ENCODE measurements around the gene CD93.

Gene CD93

DNA sequence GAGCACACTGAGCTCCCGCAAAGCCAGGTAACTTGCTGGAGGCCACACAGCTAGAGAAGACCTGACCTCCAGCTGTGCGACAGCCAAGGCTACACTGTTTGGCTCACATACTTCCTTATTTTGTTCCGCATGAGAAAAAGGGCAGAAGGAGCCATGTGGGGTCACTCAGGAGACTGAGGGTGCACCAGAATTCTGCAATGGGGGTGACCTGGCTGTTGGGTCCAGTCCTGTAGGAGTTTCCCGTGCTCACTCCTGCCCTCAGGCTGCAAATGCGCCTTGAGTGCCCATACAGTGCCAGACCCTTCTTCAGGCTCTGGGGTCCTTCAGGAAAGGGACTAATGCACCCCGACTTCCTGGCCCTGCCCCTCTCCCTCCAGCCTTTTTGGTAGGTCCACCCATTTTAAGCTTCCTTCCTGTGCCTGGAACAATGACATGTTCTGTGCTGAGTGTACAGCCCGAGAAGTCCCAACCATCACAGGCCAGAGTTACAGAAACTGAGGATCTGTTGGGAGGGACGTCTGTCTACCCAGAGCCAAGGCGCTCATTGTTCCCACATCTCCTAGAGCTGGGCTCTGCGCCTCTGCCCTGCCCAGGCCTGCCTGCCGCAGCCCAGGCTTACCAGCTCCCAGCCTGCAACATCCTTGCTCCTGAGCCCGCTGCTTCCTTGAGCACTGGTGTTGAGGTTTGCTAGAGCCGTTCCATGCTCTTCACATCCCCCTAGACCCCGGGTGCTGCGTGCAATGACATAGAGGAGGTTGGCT, 33.5 kb upstream of the CD93 start:
- no peak for DNase-seq

DNA sequence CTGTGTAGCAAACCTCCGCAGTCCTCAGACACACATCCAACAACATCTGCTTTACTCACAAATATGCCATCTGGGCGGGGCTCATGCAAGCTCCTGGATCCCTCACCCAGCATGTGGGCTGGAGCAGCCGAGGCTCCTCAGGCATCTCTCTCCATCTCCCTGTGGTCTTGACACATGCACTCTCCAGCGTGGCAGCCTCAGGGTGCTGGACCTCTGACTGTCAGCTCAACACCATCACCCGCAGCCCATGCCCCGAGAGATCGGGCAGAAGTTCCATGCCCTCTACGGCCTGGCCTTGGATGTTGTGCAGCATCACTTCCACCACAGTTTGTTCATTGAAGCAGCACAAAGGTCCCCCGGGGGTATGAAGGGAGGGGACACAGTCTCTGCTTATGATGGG, 32.6 kb upstream of the CD93 start:
- no peak for DNase-seq

DNA sequence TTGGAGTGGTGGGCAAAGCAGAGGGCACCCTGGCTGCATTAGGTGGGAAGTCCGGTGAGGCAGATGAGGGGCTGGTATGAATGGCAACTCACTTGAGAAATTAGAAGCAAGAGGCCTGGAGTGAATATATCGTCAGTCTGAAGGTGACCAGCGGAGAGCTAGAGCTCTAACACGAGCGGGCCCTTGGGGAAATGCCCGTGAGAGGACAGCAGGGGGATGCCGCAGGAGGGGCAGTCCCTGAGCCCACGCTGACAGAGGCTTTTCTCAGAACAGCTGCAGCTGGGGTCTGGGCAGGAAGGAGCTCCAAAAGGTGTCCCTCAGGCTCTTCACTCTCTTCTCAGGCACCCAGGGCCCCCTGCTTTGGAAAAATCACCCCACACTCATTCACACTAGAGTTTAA, 32.0 kb upstream of the CD93 start:
- no peak for DNase-seq

DNA sequence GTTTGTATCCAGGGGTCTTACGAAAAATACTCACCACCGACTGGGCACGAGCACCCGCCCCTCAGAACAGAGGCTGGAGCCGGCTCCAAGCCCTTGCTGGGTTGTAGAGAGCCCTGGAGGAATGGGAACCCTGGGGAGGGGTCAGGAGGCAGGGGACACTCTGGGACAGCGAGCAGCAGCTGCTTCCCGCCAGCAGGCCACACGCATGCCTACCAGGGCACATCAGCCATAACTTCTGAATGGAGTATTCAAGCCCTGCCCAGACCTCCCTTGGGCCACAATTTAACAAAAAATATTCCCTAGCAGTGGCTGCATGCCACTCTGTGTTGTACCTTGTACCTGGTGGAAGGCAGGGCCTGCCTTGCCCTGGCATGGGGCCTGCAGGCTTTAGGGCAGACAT, 31.6 kb upstream of the CD93 start:
- no peak for DNase-seq

DNA sequence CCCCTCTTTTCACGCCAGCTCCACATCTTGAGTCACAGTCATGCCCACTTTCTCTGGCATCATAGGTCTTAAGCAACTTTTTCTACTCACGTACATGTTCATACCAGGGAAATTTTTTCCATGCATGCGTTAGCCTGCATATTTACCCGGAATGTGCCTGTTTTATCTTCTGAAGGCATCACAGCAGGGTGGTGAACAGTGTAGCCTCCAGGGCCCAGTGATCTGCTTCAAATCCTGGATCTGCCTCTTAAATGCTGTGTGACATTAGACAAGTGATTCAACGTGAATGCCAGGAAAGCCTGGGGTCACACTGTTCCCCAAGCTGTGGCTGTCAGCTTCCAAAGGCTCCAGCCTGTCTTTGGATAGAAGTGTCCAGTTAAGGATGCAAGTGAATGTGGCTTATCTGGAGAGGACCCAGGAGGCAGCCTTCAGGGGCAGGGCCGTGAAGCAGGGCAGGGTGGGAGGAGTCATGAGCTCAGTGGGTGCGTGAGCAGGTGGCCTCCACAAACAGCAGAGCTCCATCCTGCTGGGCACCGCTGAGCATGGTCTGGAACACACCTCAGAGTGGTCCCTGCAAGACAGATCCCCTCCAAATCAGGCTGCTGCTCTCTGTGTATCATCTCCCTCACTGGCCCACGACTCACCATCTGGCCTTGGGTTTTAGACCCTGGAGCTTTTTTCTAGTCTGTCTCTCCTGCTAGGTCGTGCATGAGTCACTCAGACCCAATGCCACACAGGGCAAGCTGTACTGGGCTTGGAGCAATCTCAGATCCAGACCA, 30.4 kb upstream of the CD93 start:
- no peak for DNase-seq

DNA sequence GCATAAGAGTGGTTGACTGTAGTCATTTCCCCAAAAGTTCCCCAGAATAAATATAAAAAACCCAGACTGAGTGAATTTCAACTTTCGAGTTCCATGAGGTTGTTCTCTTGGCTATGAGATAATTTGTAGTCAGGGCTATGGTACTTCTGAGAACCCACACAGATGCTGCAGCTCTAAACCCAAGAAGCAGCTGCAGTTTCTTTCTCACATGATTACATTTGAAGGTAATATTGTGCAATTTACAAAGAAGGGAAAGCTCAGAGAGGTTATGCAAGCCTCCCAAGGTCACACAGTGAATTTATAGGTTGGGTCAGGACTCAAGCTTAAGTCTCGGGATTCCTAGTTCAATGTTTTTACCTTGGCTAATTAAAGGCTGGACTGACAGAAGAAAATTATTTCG, 29.7 kb upstream of the CD93 start:
- DNase-seq, result no peak

DNA sequence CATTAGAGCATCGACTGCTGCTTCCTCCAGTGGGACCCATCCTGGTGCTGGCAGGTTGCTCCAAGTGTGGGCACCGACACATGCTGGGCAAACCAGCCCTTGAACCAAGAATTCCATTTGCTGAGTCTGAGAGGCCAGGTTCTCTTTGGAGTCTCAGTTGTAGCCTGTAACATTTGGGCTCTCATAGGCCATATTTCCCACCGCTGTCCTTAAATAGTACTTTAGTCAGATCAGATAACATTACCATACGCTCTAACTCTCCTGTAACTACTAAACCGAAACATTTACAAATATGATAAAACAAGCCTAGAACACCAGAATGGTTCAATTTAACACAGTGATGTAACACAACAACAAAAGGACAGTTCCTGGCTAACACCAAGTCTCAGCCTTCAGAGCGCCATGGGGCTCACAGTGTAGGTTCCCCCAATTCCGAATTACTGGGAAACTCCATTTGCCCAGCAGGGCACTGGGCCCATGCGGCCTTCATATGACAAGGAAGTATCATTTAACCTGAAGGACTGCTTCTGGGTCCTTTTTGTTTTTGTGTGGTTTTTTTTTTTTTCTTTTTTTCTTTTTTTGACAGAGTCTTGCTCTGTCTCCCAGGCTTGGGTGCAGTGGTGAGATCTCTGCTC, 28.4 kb upstream of the CD93 start:
- DNase-seq, result no peak

DNA sequence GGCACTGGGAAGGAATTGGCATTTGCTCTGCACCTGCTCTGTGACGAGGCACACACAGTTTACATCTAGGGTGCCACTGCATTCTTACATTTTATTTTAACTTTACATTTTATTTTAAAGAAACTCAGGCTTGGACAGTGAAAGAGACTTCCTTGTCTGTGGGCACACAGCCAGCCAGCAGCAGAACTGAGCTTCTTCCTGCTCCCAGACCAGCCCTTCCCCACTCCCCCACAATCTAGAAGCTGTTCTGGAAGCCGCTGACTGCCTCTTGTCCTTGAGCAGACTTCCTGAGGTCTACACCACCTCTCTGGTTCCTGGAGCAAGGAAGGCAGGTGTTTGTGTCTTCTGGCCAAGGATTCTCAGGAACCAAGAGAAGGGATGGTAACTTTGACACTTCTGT, 27.9 kb upstream of the CD93 start:
- no peak for DNase-seq

DNA sequence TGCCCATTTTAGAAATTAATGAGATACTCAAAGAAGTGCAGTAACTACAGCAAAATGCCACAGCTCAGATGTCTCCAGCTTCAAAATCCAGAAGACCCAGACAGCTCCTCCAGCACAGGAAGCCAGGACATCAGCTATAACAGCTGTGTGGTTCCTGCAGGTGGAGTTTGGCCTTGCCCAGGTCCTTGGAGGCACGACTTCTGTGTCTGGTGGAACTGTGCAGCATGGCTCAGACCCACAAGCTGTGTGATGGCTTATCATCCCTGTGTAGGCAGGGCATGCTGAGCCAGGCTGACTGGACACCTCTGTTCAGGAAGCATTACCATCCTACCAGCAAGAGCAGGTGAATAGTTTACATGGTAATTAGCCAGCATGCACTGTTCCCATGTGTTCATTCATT, 26.5 kb upstream of the CD93 start:
- DNase-seq, result no peak

DNA sequence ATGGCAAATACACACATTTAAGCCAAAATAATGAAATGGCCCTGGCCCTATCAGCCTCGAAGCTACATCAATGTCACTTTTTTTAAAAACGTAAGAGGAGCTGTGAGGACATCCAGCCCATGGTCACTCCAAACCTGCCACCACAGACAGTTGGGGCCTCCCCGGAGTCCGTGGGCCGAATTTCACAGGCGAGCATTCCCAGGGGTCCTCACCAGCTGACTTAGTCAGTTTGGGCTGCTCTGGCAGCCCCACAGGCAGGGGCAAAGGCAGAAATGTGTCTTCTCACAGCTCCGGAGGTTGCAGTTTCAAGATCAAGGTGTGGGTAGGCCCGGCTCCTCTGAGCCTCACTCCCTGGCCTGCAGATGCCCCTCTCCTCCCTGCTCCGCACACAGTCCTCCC, 25.8 kb upstream of the CD93 start:
- DNase-seq, result no peak

DNA sequence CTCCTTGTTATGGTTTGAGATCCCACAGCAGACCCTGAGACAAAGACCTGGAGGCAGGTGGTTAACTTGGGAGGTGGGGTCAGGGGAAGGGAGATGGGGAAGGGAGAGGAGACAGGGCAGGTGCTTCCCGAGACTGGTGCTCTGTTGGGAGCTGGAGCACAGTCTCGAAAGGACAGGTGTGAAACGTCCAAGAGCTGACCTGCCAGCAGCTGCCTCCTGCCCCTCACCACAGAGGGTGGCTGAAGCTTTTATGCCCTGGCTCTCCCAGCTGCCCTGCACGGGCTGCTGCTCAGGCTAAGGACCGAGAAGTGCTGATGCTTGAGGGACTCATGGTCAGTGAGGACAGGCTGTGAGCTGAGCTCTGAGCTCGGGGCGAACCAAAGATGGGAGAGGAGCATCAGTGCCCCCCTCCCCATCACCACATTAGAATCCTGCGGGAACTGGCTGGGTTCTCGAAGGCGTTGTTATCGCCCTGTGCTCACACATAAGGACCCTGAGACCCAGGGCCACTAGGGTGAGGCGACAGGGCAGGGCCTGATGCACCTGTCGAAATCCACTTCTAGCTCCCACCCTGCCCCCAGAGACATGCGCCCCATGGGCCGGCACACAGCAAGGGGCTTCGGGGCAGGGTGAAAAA, 25.3 kb upstream of the CD93 start:
- DNase-seq, result no peak

DNA sequence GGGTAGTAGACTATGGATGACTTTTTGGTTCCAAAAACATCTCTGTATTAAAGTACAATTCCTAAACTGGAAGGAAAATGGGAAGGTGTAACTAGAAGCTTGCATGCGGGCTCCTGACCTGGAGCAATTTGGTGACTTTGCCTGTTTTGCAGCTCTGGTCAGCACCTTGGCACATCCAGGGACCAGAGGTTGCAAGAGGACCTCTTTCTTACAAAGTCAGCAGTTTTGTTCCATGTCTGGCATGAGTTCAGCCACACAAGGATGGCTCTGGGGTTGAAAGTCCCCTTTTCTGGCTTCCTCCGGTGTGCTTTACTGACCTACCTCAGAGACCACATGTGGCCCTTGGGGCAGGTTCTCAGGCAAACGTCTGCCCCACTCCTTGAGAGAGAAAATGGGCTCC, 22.7 kb upstream of the CD93 start:
- no peak for DNase-seq

DNA sequence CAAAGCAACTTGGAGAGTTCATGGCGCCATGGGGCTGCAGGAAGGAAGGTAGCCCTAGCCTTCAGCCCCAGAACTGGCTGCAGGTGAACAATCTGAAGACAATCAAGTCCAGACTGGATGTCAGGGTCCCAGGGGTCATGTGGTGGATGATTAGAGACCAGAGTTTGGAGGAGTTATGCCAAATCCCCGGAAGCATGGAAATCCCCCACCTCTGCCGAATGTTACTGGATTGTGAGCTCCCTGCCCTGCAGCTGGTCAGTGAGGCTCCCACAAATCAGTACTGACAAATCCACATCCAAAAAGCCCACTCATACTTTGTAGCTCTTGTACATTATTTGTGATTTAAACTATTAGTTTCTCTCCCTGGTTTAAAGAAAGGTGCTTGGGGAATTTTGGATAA, 21.3 kb upstream of the CD93 start:
- no peak for DNase-seq

DNA sequence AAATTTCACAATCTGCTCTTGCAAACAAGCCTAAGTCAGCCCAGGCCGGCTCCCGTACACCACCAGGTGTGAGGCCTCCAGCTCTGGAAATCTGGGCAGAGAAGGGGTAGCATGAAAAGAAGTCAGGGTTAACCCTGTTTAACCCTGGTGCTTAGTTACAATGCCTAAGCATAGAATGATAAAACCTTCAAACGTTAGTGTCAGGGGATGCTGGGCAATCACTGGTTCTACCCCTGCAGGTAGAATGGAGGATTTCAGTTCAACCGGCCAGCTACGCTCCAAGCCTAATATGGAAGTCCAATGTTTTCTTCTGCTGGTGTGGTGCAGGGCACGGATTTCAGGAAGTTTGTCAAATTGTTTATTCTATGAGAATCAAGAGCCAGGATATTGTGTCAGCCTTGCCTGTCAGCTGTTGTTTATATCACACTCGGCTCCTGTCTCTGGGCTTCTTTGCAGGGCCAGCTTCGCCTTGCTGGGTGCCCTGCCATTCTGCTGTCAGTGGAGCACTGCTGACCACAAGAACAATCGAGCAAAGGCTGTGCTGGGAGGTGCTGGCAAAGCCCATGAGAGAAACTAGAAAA, 20.2 kb upstream of the CD93 start:
- DNase-seq, result no peak

DNA sequence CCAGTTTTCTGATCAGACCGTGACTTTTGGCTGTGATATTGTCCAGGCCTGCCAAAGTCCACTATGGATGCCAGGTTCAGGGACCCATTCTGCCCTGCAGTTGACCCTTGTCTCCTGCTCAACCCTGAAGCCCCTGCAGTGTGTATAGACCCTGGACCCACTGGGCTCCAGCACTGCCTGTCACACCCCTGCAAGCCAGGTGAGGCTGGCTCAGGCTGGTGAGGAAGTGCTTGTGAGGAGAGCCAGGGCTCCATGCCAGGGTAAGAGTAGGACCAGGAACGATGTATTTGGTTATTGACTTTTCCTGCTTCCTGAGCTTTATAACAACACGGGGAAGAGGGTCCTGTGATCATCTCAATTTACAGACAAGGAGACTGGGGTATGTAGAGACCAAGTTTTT, 19.1 kb upstream of the CD93 start:
- no peak for DNase-seq

DNA sequence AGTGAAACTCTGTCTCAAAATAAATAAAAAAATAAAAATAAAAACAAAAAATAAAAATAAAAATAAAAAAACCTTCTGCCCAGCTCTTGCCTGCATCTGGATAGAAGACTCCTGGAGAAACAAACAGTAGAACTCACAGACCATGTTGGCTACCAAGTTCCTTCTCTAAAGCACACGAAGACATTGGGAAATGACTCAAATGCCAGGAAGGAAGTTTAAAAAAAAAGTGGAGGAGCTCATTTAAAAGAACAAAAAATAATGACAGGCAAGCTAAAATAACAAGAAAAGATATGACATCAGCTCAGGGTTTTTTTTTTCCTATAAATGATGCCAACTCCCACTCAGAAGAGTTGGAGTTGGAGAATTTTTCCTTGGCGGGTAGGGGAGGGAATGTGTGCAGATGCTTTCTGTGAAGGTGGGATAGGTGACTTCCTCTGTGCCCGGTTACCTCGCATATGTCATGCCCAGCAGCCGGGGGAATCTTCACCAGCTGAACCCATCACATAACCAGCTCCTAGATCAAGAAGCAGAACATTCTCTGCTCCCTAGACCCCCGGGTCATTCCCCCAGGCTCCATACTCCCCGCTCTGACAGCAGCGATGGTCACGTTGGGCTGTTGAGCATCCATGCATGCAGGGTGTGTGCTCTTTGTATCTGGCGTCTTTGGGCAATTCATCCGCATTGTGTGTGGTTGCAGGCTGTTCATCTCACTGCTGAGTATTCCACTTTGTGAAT, 17.3 kb upstream of the CD93 start:
- no peak for DNase-seq

DNA sequence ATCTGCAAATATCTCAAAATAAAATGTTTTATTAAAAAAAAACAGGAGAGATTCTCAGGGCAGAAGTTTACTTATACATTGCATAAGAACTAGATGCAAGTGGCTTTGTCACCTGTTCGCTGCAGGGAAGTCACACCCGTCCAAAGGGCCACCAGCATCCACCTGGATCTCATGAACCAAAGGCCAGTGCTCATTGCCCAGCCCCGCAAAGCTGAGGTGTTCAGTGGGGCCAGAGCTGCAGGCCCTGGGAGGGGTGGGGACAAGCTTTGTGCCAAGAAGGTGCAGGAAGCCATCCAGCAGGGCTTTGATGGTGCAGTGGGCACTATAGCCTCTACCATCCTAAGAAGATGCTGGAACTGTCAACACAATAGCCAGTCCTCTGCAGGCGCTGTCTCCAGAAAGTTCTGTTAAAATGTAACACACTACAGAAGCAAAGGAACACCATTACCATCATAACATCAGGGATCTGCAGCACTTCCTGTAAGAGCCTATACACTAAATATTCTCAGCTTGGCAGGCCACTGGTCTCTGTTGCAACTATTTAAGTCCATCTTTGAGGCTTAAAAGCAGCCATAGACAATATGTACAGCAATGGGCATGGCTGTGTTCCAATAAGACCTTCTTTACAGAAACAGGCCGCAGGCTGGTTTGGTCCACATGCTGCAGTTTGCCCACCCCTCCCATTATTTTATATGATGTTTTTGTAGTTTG, 15.7 kb upstream of the CD93 start:
- DNase-seq, result no peak

DNA sequence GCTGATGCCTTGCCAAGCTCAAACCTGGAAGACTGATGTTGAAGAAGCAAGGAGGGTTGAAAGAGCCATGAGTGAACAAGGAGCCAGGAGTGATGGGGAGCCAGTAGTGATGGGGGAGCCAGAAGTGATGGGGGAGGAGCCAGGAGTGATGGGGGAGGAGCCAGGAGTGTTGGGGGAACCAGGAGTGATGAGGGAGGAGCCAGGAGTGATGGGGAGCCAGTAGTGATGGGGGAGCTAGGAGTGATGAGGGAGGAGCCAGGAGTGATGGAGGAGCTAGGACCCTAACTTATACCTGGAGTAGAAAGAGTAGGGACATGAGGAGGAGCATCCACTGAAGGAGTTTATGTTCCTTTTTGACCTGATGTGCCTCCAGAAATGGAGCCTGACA, 14.6 kb upstream of the CD93 start:
- no peak for DNase-seq

DNA sequence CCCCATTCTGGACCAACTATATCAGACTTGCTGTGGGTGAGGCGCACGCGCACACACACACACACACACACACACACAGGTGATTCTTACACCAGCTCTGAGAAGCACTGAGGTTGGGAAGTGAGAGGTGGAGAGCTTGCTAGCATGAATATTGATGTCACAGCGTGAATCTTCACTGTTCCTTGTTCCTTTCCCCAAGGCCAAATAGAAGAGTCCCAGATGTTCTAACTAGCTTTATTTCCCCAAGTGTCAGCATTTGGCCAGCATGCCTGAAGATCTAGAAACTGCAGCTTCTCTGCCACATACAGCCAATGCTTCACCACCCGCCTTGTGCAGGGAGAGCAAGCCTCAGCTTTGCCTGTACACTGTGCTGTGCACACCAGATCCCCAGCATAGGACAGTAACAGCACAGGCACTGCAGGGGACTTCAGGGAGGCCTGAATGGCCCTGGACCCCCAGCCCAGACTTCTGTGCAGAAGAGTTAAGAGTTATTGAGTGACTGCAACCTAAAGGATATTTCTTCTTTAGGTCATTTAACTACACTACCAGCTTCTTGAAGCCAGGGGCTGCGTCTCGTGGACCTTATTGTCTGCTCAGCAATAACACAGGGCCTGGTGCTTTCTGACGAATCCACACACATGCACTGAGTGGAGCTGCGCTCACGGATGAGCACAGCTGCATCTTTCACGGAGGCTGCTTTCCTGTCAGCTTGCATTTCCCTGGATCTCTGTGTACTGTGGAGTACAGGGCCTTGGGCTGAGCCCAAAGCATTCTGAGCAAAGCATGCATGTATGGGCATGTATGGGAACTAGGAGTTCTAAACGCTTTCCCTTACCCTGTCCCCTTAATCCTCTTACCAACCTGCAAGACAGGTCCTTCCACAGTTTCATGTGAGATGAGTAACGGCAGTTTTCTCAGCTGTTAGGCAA, 13.9 kb upstream of the CD93 start:
- DNase-seq, result no peak

Measured in activated gamma-delta T cell (primary cell).